DOHH2 (cell line): ENCODE measurements around the gene NDUFC1.

Source experiments
- EZH2phosphoT487 ChIP-seq: fragments of 200-600 bp; sonication (generic); IDR thresholded peaks from 2 replicates; pipeline ENCODE4 v1.6.1; 2017; ENCODE audit warnings: borderline replicate concordance, mild to moderate bottlenecking, antibody characterized with exemption, low read length, moderate library complexity, mixed read lengths
- TF ChIP-seq, protein P1 (sequence below): fragments of 200-600 bp; sonication (generic); IDR thresholded peaks from one replicate; pipeline ENCODE4 v1.5.1; 2014; ENCODE audit warnings: antibody characterized with exemption, mild to moderate bottlenecking, low read depth, low read length; ENCODE audit not compliant: poor library complexity, severe bottlenecking

DNA sequence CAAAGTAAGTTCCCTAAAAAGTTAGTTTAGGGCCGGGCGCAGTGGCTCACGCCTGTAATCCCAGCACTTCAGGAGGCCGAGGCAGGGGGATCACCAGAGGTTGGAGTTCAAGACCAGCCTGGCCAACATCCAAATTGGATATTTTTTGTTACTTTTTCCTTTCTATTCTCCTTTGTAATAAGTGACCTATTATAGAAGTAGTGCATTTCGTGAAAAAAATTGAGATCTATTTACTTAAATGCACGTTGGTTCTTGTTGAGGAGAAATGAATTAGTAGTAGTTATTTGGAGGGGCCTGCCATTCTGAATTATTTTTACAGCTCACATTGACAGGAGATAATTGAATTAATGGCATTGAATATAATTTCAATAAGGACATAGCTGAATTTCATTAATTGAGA lies 22.3 kb upstream of the NDUFC1 start:
- TF ChIP-seq, protein P1, sequence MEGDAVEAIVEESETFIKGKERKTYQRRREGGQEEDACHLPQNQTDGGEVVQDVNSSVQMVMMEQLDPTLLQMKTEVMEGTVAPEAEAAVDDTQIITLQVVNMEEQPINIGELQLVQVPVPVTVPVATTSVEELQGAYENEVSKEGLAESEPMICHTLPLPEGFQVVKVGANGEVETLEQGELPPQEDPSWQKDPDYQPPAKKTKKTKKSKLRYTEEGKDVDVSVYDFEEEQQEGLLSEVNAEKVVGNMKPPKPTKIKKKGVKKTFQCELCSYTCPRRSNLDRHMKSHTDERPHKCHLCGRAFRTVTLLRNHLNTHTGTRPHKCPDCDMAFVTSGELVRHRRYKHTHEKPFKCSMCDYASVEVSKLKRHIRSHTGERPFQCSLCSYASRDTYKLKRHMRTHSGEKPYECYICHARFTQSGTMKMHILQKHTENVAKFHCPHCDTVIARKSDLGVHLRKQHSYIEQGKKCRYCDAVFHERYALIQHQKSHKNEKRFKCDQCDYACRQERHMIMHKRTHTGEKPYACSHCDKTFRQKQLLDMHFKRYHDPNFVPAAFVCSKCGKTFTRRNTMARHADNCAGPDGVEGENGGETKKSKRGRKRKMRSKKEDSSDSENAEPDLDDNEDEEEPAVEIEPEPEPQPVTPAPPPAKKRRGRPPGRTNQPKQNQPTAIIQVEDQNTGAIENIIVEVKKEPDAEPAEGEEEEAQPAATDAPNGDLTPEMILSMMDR = no peak
- no peak for TF ChIP-seq EZH2phosphoT487
